ENCODE measurements around the gene LDLRAD4.

The LDLRAD4 gene

DNA sequence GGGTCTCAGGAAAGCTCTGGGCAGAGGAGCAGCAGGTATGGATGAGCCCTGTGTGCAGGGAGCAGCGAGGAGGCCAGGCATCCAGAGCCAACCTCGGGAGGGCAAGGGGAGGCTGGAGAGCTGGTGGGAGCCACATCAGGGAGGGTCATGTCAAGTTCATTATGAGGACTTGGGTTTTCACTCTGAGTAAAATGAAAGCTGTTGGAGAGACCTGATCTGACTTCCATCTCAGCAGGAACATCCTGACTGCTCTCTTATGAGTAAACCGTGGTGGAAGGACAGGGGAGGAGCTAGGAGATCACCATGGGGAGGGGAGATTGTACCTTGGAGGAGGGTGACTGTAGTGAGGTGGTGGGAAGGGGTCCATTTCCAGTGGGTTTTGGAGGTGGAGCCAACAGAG, 209.8 kb downstream of the LDLRAD4 start:
- TF ChIP-seq GABPA (IDR thresholded peaks at IDR 0.05; ENCODE audit: low read depth): no peak
- no peak for TF ChIP-seq SPI1 (IDR thresholded peaks at IDR 0.05; ENCODE audit: borderline replicate concordance, low read depth)
- no peak for TF ChIP-seq POLR2AphosphoS5 (IDR thresholded peaks at IDR 0.05; ENCODE audit: low read depth)
- TF ChIP-seq, protein P1, sequence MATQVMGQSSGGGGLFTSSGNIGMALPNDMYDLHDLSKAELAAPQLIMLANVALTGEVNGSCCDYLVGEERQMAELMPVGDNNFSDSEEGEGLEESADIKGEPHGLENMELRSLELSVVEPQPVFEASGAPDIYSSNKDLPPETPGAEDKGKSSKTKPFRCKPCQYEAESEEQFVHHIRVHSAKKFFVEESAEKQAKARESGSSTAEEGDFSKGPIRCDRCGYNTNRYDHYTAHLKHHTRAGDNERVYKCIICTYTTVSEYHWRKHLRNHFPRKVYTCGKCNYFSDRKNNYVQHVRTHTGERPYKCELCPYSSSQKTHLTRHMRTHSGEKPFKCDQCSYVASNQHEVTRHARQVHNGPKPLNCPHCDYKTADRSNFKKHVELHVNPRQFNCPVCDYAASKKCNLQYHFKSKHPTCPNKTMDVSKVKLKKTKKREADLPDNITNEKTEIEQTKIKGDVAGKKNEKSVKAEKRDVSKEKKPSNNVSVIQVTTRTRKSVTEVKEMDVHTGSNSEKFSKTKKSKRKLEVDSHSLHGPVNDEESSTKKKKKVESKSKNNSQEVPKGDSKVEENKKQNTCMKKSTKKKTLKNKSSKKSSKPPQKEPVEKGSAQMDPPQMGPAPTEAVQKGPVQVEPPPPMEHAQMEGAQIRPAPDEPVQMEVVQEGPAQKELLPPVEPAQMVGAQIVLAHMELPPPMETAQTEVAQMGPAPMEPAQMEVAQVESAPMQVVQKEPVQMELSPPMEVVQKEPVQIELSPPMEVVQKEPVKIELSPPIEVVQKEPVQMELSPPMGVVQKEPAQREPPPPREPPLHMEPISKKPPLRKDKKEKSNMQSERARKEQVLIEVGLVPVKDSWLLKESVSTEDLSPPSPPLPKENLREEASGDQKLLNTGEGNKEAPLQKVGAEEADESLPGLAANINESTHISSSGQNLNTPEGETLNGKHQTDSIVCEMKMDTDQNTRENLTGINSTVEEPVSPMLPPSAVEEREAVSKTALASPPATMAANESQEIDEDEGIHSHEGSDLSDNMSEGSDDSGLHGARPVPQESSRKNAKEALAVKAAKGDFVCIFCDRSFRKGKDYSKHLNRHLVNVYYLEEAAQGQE (IDR thresholded peaks at IDR 0.05; ENCODE audit: insufficient replicate concordance, low read depth): no peak
- Histone ChIP-seq H3K27ac (replicated peaks) (no peak overlapping the region), H3K27me3 (ENCODE audit: insufficient read depth, poor library complexity, severe bottlenecking) (no peaks in the 10 kb centered on the region), H3K4me3 (replicated peaks; ENCODE audit: insufficient read depth, low read length) (no peak overlapping the region)
- DNase-seq (ENCODE audit: low read depth in 1 of 2, low spot score in 1 of 2): no peak

DNA sequence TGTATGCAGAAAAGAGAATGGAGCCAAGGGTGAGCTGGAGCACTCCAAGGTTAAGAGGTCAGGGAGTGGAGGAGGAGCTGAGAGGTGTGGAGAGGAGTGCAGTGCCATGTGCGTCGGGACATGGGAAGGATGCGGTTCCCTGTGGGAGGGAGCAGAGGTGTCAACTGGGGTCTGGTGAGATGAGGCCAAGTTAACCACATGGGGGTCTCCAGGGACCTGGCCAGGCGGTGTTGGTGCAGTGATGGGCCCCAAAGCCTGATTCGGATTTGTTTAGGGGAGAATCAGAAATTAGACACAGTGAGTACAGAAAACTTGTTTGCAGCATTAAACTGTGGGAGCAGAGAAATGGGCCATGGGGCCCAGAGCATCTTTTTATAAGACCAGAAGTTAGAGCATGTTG, 210.5 kb downstream of the LDLRAD4 start:
- no peaks in the 10 kb centered on the region for H3K27me3 ChIP-seq (ENCODE audit: insufficient read depth, poor library complexity, severe bottlenecking)
- TF ChIP-seq CTCF (IDR thresholded peaks at IDR 0.05; ENCODE audit: insufficient read depth, low read length) (no peak), GABPA (IDR thresholded peaks at IDR 0.05; ENCODE audit: low read depth) (no peak), SPI1 (IDR thresholded peaks at IDR 0.05; ENCODE audit: borderline replicate concordance, low read depth) (no peak), POLR2AphosphoS5 (IDR thresholded peaks at IDR 0.05; ENCODE audit: low read depth) (no peak)
- TF ChIP-seq, protein P1 (IDR thresholded peaks at IDR 0.05; ENCODE audit: insufficient replicate concordance, low read depth): no peak
- no peak overlapping the region for H3K4me3 ChIP-seq (replicated peaks; ENCODE audit: insufficient read depth, low read length)
- DNase-seq (ENCODE audit: low read depth in 1 of 2, low spot score in 1 of 2): no peak
- no peak overlapping the region for H3K27ac ChIP-seq (replicated peaks)

DNA sequence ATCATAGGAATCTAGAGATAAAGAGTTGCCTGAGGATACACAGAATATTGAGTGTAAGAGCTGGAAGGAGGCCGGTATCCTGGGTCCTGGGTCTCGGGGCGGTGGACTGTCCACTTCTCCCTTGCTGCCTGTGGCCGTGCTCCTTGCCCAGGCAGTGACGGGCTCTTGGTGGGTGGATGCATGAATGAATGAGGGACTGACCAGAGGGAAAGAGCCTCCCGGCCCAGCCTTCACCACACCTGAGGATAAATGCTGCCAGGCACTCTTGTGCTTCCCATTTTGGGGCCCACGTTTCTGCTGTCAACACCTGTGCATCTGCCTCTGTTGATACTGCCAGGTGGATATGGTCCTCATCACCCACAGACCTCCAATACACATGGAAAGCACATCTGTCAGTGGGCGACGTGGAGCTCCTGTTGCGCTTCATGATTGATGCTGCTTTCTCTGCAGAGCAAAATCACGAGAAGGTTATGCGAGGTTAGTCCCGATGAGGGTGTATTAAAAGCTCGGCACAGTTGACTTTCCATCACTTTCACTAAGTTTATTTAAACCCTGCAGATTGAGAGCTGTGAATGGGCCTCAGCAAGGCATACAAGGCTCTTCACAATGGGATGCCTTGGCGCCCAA, 211.4 kb downstream of the LDLRAD4 start:
- TF ChIP-seq, protein P1 (IDR thresholded peaks at IDR 0.05; ENCODE audit: insufficient replicate concordance, low read depth): no peak
- TF ChIP-seq CTCF (IDR thresholded peaks at IDR 0.05; ENCODE audit: insufficient read depth, low read length) (no peak), SPI1 (IDR thresholded peaks at IDR 0.05; ENCODE audit: borderline replicate concordance, low read depth) (no peak), GABPA (IDR thresholded peaks at IDR 0.05; ENCODE audit: low read depth) (no peak), POLR2AphosphoS5 (IDR thresholded peaks at IDR 0.05; ENCODE audit: low read depth) (no peak)
- no peak overlapping the region for H3K27ac ChIP-seq (replicated peaks)
- H3K4me3 ChIP-seq (replicated peaks; ENCODE audit: insufficient read depth, low read length): no peak overlapping the region
- no peaks in the 10 kb centered on the region for H3K27me3 ChIP-seq (ENCODE audit: insufficient read depth, poor library complexity, severe bottlenecking)
- no peak for DNase-seq (ENCODE audit: low read depth in 1 of 2, low spot score in 1 of 2)

Data from HL-60 (cell line).